ENCODE data around the gene SAP130.

Gene SAP130

GRCh38 chr2:128027801-128028667 lies at the start of gene SAP130:
Gene SAP130, minus strand, starts transcription at chr2:128028059. Its CDS starts 1,767 bp downstream, at chr2:128026292.
- peak; percentile 51 to 87 for DNase-seq

- no peak for DNase-seq
Observed at GRCh38 chr2:128076461-128077106, 48.7 kb upstream of the SAP130 start.

- DNase-seq = no peak
Observed at GRCh38 chr2:128073278-128073677, 45.4 kb upstream of the SAP130 start.

GRCh38 chr2:128069769-128070168 lies 41.9 kb upstream of the SAP130 start:
- no peak for DNase-seq

GRCh38 chr2:128064353-128064752 lies 36.5 kb upstream of the SAP130 start:
- no peak for DNase-seq

GRCh38 chr2:128062571-128062970 lies 34.7 kb upstream of the SAP130 start:
- no peak for DNase-seq

GRCh38 chr2:128058114-128058513 lies 30.3 kb upstream of the SAP130 start:
- no peak for DNase-seq

GRCh38 chr2:128057334-128057733 lies 29.5 kb upstream of the SAP130 start:
- no peak for DNase-seq

GRCh38 chr2:128054104-128054885 lies 26.4 kb upstream of the SAP130 start:
- no peak for DNase-seq

GRCh38 chr2:128053331-128053730 lies 25.5 kb upstream of the SAP130 start:
- no peak for DNase-seq

GRCh38 chr2:128043041-128043440 lies 15.2 kb upstream of the SAP130 start:
- DNase-seq = no peak

GRCh38 chr2:128041561-128041960 lies 13.7 kb upstream of the SAP130 start:
- DNase-seq = no peak

- no peak for DNase-seq
Observed at GRCh38 chr2:128040166-128040771, 12.4 kb upstream of the SAP130 start.

GRCh38 chr2:128039535-128039934 lies 11.7 kb upstream of the SAP130 start:
- DNase-seq = no peak

GRCh38 chr2:128038411-128038810 lies 10.6 kb upstream of the SAP130 start:
- no peak for DNase-seq

GRCh38 chr2:128037649-128038048 lies 9.8 kb upstream of the SAP130 start:
- no peak for DNase-seq

- DNase-seq = no peak
Observed at GRCh38 chr2:128036748-128037607, 9.1 kb upstream of the SAP130 start.

GRCh38 chr2:128032092-128032491 lies 4.2 kb upstream of the SAP130 start:
- DNase-seq = no peak

GRCh38 chr2:128028668-128029054 lies 802 bp upstream of the SAP130 start:
- DNase-seq = no peak

GRCh38 chr2:128027278-128027800 lies 520 bp downstream of the SAP130 start:
- peak; percentile 83 to 85 for DNase-seq

- no peak for DNase-seq
Observed at GRCh38 chr2:128026448-128027277, 1.2 kb downstream of the SAP130 start.
